ENCODE data around the gene HS2ST1.
"Not testable (repeated sequence)": the region's sequence is repeated elsewhere in the genome, so short reads cannot be mapped to it uniquely, and the experiment has no call there.

HS2ST1 gene

GRCh38 chr1:87028576-87028975 lies 114.1 kb downstream of the HS2ST1 start:
- DNase-seq = no peak

GRCh38 chr1:87030740-87031690 lies 116.6 kb downstream of the HS2ST1 start:
- DNase-seq = no peak

- DNase-seq = no peak
These were observed 119.9 kb downstream of the HS2ST1 start for GRCh38 chr1:87034351-87034750.

- DNase-seq = no peak
These were observed 124.7 kb downstream of the HS2ST1 start for GRCh38 chr1:87039096-87039495.

GRCh38 chr1:87042111-87042811 lies 127.8 kb downstream of the HS2ST1 start:
- no peak for DNase-seq

- DNase-seq = no peak
These were observed 130.0 kb downstream of the HS2ST1 start for GRCh38 chr1:87044424-87044823.

GRCh38 chr1:87044840-87045239 lies 130.4 kb downstream of the HS2ST1 start:
- no peak for DNase-seq

GRCh38 chr1:87045761-87046304 lies 131.4 kb downstream of the HS2ST1 start:
- DNase-seq = no peak

- DNase-seq = no peak
These were observed 132.5 kb downstream of the HS2ST1 start for GRCh38 chr1:87046951-87047350.

GRCh38 chr1:87048237-87048636 lies 133.8 kb downstream of the HS2ST1 start:
- DNase-seq = no peak

- no peak for DNase-seq
These were observed 137.5 kb downstream of the HS2ST1 start for GRCh38 chr1:87051965-87052364.

- DNase-seq = no peak
These were observed 138.0 kb downstream of the HS2ST1 start for GRCh38 chr1:87052400-87052799.

- no peak for DNase-seq
These were observed 138.5 kb downstream of the HS2ST1 start for GRCh38 chr1:87052961-87053360.

GRCh38 chr1:87053446-87053845 lies 139.0 kb downstream of the HS2ST1 start:
- no peak for DNase-seq

GRCh38 chr1:87056974-87057373 lies 142.5 kb downstream of the HS2ST1 start:
- DNase-seq = no peak

GRCh38 chr1:87058343-87058649 lies 143.9 kb downstream of the HS2ST1 start:
- no peak for DNase-seq

GRCh38 chr1:87061742-87062156 lies 147.3 kb downstream of the HS2ST1 start:
- no peak for DNase-seq

- DNase-seq = no peak
These were observed 148.3 kb downstream of the HS2ST1 start for GRCh38 chr1:87062687-87063086.

GRCh38 chr1:87064309-87064708 lies 149.9 kb downstream of the HS2ST1 start:
- DNase-seq = no peak

- DNase-seq = no peak
These were observed 150.6 kb downstream of the HS2ST1 start for GRCh38 chr1:87064986-87065385.

- DNase-seq = not testable (repeated sequence)
These were observed 152.3 kb downstream of the HS2ST1 start for GRCh38 chr1:87066708-87067107.

- DNase-seq = no peak
These were observed 158.0 kb downstream of the HS2ST1 start for GRCh38 chr1:87072411-87072810.

GRCh38 chr1:87072904-87073303 lies 158.5 kb downstream of the HS2ST1 start:
- DNase-seq = no peak

All from NCI-H510A treated with DMSO at 0.1 percent for 48 hours (cell line).